ENCODE results near the gene TEAD2. TPM values are rescaled to one million over a fixed set of nuclear protein-coding genes. Genes with fewer than 3 reads are reported as not detected.

The TEAD2 gene
- total and polyA plus RNA-seq, 9 of the 15 experiments (the other 6 are each of a cell fraction or from before 2014, with no cell fraction given): 1.6 to 27.0 (median 13.9) TPM

- TF ChIP-seq DEAF1 (CRISPR knock-in tag; IDR thresholded peaks at IDR 0.05): no peak
- TF ChIP-seq SMARCA4 (IDR thresholded peaks at IDR 0.05): no peak
- no peak for TF ChIP-seq PHB (CRISPR knock-in tag; IDR thresholded peaks at IDR 0.05)
- TF ChIP-seq ZNF224 (CRISPR knock-in tag; IDR thresholded peaks at IDR 0.05): no peak
- TF ChIP-seq ZNF445 (CRISPR knock-in tag; IDR thresholded peaks at IDR 0.05; ENCODE audit: low read depth): no peak
- TF ChIP-seq PYGO2 (tag; IDR thresholded peaks at IDR 0.05): no peak
- TF ChIP-seq ZNF766 (CRISPR knock-in tag; conservative IDR thresholded peaks at IDR 0.05): no peak
- no peak for TF ChIP-seq HMBOX1 (IDR thresholded peaks at IDR 0.05)
- no peak for TF ChIP-seq ZNF511 (CRISPR knock-in tag; IDR thresholded peaks at IDR 0.05)
- TF ChIP-seq ZNF12 (CRISPR knock-in tag; IDR thresholded peaks at IDR 0.05): no peak
- no peak for TF ChIP-seq MAFG (tag; conservative IDR thresholded peaks at IDR 0.05)
- TF ChIP-seq NFYB (IDR thresholded peaks at IDR 0.05; ENCODE audit: extremely low read depth, insufficient read length): no peak
- TF ChIP-seq CREB3 (tag; conservative IDR thresholded peaks at IDR 0.05; ENCODE audit: low read depth): no peak
- TF ChIP-seq ZEB2 (IDR thresholded peaks at IDR 0.05): no peak
- TF ChIP-seq NRF1 (conservative IDR thresholded peaks at IDR 0.05 in 1 of 2, IDR thresholded peaks at IDR 0.05 in 1 of 2): peak; percentile 66 to 71
- TF ChIP-seq ZNF586 (CRISPR knock-in tag; conservative IDR thresholded peaks at IDR 0.05): no peak
- TF ChIP-seq RBM17 (IDR thresholded peaks at IDR 0.05; ENCODE audit: borderline replicate concordance, low read depth, low read length): no peak
- no peak for TF ChIP-seq SETDB1 (IDR thresholded peaks at IDR 0.05; ENCODE audit: low read length)
- TF ChIP-seq ZFP30 (CRISPR knock-in tag; IDR thresholded peaks at IDR 0.05; ENCODE audit: borderline replicate concordance): no peak
- TF ChIP-seq HES1 (IDR thresholded peaks at IDR 0.05; ENCODE audit: low read depth): no peak
- TF ChIP-seq CREBBP (IDR thresholded peaks at IDR 0.05; ENCODE audit: low read depth, low read length): no peak
- TF ChIP-seq ZNF76 (CRISPR knock-in tag; IDR thresholded peaks at IDR 0.05; ENCODE audit: borderline replicate concordance): no peak
- TF ChIP-seq FUS (optimal IDR thresholded peaks at IDR 0.05; ENCODE audit: low read depth, low read length): no peak
- no peak for TF ChIP-seq HNRNPL (IDR thresholded peaks at IDR 0.05; ENCODE audit: low read depth, low read length)
- TF ChIP-seq RBM34 (IDR thresholded peaks at IDR 0.05; ENCODE audit: borderline replicate concordance, insufficient read depth, low read length): no peak
Measured at GRCh38 chr19:49362048-49362928, at the start of gene TEAD2 (continued).

Measured in K562 (cell line).